Limb (tissue), 2 donors: ENCODE measurements around the gene CNTNAP2.

Source experiments
- DNase-seq, 2 donors: peaks; one replicate each; pipeline ENCODE4 v3.0.0-alpha.2; 2016; ENCODE audit errors: extremely low spot score in 2 of 2

CNTNAP2 gene

DNA sequence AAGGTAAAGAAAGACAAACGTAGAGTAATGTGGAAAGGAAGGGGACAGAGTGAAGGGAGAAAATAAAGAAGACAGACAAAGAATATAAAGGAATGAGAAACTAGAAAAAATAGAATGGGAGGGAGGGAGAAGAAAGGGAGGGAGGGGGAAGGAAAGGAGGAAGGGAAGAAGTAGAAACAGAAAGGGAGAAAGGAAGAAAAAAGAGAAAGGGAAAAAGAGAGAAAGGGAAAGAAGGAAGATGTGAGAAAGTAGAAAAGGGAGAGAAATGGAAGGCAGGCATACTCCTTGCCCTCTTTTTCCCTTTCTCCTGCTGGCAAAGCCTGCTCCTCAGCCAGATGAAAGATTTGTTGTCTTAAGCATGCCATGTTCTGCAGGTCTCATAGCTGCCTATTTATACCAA is 1336.2 kb downstream of the CNTNAP2 start:
- no peak for DNase-seq

DNA sequence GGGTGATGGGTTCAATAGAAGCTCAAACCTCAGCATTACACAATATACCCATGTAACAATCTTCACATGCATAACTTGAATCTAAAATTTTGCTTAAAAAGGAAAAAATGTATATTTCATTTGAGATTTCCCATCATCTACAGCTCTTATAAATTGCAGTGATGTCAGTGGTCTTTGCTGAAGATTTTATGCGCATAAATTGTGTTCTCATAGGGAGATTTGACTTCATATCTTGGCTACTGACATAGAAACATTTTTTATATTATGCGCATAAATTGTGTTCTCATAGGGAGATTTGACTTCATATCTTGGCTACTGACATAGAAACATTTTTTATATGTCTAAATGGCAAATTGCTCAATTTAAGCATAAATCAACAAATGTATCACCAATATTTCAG is 1348.6 kb downstream of the CNTNAP2 start:
- DNase-seq = no peak

DNA sequence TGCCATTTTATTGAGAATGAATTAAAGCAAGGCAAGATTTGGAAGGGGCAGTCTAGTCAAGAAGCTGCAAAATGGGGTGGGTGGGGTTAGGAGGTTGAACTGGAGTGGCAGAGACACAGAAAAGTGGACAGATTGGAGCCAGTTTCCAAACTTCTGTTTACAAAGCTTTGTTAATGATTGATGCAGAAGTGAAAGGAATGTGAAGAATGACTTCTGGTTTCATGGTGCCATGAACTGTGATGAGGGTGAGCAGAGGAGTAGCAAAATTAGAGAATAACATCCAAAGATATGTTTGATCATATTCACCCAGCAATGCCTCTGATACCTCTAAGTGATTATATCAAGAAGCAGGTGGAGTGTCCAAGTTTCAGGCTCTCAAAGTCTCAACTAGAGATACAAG is 1356.0 kb downstream of the CNTNAP2 start:
- no peak for DNase-seq

DNA sequence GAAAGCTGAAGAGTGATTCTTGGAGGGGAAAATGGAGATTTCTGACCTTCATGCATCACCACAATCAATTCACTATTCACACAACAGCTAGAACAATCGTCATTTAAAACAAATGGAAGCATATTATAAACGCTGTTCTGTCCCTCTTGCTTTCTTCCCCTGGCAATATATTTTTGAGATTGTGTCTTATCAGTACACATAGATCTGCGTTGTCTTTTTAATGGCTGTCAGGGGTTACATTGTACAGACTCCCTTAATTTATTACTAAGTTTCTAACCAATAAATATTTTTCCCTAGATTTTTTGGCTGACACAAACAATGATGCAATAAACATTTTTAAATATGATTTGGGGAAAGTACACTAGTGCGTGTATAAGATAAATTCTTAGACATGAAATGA is 1358.3 kb downstream of the CNTNAP2 start:
- DNase-seq = no peak

DNA sequence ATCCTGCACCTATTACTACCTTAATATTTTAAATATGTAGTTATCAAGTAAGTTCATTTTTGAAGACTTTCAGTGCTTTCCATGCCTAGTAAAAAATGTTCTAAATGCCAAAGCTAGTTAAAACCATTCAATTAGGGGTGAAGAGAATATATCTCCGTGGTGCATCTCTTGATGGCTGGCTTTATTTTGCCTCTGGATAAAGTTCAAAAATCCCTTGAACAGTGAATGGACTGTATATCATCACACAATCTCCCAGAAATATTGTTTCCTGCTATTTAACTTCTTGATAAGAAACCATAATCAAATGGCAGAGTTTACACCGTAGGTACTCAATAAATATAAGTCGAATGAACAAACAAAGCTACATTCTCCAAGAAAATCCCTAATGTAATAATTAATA is 1360.9 kb downstream of the CNTNAP2 start:
- no peak for DNase-seq

DNA sequence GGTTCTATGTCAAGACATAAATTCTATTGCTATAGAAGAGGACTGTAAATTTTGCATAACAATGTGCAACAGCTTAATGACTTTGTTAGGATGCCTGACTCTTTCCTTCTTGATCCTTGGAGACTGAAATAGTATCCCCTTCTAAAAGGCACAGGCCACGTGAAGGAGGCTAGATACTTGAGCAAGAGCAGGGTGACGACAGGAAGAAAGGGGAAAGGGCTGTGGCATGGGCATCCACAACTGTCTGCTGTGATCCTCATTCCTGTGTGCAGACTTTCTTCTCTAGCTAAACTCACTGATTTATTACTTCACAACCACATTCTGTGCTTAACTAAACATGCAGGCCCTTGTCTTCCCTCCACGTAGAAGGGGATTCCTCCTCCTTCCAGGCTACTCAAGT is 1362.2 kb downstream of the CNTNAP2 start:
- no peak for DNase-seq

DNA sequence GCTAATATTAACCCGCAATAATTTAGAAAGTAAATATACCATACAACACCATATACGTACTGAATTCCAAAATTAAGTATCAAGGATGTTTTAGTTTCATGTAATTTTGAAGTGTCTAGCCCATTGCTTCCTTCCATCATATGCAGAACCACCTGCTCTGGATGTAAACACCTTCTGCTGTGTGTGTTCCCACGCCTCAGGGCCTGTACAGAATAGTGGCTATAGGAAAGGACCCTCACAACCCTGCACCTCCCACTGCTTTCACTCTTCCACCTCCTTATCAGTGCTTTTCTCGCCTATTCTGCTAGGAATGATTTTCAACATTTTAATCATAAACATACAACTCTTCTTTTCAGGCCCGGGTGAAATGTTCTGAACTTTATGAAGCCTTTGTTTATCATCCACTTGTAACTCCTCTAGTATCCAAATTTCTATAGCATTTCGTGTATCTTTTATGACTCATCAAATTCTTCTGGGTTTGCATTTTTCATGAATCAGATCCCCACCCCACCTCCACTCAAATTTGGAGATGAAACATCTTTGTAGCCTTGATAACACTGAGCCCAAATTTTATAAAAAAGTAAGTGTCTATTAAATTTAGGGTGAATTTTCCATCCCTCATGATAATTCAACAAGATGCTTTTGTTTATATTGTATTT is 1367.2 kb downstream of the CNTNAP2 start:
- no peak for DNase-seq

DNA sequence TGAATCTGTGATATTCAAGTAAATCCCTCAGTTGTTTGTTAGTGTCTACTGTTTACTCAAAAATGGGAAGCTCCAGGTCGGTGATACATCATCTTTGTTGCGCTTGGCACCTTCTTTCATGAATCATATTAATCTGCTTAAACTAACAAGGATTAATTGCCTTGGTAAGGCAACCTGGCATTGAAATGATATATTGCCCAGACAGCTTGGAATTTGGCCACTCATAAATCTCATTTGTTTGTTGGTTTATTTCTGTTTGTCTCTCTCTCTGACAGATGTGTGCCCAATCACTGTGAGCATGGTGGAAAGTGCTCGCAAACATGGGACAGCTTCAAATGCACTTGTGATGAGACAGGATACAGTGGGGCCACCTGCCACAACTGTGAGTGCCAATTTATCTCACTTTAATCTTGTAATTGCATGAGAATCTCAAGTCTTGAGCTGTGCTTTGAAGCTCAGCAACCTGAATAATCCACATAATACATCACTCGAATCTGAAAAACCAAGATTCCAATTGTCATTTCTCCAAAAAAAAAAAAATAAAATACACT is 1369.1 kb downstream of the CNTNAP2 start:
- DNase-seq = no peak

DNA sequence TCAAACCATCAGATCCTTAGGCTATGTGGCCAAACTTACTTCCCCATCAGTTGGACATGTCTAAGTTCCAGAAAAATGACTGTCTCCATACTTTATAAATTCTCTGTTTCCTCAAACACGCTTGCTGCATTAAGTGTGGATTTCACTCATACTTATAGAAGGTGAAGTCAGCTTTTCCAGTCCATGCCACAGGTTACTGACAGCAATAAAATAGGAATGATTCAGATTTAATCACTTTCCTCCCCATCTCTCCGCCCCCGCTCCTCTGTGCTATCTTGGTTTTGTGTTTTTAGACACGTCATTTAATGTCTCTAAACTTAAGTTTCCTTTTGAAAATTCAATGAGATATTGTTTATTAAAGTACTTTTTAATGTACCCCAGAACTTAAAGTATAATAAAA is 1376.0 kb downstream of the CNTNAP2 start:
- DNase-seq = no peak

DNA sequence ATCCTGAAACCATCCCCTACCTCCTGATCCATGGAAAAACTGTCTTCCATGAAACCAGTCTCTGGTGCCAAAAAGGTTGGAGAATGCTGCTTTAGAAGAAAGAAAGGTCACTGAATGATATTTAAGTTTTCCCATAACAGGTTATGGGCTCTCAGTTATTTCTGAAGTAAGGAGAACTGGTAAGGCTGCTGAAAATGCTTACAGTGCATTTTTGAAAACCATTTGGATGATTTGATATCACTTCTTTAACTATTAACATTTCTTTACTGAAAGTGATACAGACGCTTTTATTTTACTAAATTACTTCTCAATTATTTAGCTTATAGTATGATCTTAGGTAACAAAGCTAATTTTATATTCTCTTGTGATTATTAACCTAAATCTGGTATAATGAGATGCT is 1379.6 kb downstream of the CNTNAP2 start:
- no peak for DNase-seq

DNA sequence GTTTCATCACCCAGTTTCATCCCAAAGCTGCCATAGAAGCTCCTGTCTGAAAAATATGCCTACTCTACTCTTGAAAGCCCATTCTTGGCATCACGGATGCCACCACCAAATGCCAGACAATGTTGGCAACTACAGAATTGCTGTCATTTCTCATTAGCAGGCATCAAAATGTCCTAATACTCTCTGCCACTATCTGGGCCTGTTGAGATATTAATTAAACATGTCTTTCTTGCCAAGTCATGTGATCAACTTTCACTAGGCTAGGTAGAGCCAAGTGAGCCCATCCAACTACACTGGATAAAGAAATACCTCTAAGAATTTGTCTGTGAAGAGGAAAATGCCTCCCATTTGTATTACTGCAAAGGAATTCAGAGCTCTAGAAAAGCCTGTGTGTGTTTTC is 1380.6 kb downstream of the CNTNAP2 start:
- DNase-seq = no peak

DNA sequence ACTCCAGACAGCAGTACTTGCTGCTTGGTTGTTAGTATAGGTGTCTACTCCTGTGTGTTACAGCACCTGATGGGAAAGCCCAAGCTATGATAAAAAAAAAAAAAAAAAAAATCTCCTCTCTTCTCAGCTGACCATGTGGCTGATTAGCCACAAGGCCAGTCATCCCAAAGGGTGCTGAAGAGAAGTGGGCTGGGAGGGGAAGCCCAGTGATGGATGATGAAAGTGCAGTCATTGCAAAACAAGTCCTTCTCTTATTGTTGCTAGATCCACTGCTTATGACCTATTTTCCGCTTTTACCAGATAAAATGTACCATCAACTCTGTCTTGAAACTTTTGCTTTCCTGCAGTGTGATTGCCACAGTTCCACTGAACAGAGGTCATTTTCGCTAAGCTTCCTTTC is 1381.5 kb downstream of the CNTNAP2 start:
- DNase-seq = no peak

DNA sequence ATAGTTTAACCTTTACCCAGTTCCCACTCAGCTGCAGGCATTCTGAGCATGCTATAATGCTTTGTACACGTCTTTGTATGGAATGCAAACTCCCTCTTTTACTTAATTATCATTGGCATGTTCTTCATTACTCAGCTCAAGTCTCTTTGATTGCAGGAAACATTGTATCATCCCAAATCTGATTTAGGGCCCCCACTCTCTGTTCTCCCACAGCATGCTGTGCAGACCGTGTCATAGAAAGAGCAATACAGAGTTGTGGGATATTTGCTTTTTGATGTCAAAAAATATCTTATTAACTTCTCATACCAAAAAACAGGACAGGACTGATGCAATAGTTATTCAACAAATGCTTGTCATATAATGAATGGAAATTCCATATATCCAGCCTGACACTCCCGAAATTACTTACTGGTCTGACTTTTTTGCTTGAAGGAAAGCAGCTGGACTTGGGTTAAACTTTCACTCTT is 1392.5 kb downstream of the CNTNAP2 start:
- DNase-seq = no peak

DNA sequence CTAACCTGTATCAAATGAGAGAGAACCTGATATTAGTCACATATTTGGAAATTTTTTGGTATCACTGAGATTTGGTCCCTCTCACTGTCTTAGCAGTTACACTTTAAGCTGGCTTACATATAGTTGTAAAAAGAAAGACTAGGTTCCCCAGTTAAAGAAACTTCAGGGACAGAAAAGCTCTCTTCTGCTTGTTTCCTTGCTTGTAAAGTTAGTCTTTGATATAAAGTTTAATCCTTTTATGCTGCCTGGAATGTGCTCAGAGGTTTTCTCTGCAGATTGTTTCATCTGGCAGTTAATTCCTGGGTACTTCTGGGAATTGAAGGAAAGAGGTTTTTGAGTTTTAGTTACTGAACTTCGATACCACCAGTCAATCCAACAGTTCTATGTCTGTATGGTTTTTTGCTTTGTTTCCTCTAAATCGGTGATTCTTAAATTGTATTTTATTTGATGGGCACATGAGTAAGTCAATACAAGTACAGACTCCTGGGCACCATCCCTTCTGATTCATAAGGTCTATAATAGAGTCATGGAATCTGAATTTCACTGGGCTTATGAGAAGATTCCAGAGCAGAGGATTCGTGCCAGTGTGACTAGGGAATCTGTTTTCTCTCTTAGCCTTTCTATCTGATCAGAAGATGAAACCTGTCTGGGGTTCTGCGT is 1393.1 kb downstream of the CNTNAP2 start:
- no peak for DNase-seq

DNA sequence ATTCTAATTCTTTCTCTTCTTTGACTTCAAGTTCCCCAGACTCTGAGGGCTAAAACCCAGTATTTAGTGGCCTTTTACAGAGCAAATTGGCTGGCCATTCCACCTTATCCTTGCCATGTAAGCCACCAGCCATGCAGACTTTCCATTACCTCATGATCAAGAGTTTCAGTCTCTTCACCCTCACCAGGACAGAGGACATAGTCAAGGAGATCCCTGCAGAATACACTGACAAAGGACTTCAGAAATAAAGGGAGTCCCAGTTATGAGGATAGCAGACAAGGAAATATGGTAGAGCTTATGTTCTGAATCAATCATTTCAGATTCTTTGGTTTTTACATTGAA is 1393.6 kb downstream of the CNTNAP2 start:
- no peak for DNase-seq

DNA sequence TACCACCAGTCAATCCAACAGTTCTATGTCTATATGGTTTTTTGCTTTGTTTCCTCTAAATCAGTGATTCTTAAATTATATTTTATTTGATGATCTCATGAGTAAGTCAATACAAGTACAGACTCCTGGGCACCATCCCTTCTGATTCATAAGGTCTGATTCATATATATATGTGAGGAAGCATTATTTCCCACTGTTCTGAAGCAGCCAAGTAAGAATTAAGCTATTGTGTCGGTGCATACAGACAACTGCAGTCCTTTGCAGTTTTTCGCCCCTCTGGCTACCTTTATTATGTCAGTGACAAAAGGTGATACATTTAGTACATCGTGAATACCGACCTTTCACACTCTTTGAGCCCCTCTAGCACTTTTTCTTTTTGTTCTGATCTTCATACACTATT is 1394.3 kb downstream of the CNTNAP2 start:
- DNase-seq = no peak

DNA sequence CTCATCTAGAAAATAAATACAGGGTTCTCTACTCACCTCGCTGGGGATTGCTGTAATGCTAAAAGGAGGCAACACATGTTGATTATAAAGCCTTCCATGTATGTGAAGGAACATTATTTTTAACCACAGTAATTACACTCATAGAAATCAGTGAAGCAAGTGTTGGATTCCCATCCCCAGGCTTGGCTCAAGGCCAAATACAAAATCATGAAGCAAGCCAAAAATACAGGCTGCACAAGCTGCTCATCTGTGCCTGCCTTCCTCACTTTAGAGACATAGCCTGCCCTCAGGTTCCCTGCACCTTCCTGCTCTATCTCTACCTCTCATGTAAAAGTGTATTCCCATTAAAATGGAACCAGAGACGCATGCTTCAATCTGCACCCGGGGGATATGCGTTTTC is 1396.8 kb downstream of the CNTNAP2 start:
- no peak for DNase-seq

DNA sequence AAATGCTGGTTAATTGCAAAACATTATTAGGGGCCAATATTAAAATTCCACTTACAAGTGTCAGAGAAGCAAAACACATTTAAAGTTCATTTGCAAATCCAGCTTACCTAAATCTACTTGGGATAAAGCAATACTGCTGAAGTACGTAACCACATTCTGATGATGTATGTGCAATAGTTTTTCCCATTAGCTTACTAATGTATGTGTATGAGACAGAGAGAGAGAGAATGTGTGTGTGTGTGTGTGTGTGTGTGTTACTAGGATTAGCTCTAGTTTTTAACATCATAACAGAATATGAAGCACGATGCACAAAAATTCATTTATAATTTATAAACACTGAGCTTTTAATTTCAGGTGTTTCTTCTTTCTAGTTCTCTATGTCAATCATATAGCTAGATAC is 1399.8 kb downstream of the CNTNAP2 start:
- no peak for DNase-seq

DNA sequence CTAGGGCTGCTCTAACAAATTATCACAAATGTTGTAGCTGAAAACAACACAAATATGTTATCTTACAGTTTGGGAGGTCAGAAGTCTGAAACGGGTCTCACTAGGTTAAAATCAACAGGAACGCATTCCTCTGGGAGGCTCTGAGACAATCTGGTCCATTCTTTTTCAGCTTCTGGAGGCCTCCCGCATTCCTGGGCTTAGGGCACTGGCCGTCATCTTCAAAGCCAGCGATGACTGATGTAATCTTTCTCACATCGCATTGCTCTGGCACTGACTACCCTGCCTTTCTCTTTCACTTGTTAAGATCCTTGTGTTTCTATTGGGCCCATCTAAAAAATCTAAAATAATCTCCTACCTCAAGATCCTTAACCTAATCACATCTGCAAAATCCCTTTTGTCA is 1402.5 kb downstream of the CNTNAP2 start:
- no peak for DNase-seq

DNA sequence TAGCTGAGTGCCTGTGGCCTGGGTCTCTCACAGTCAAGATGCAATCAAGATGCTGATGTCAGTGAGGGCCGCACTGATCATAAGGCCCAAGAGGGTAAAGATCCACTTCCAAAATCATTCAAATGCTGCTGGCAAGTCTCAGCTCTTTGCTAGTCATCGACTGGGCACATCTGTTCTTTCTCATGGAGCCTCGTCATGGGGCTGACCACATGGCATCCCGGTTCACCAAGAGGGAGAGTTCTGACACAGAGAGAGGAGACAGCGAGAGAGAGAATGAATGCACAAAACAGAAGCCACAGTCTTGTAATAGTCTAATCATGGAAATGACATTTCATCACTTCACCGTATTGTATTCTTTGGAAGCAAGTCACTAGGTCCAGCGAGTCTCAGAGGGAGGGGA is 1406.5 kb downstream of the CNTNAP2 start:
- DNase-seq = no peak

DNA sequence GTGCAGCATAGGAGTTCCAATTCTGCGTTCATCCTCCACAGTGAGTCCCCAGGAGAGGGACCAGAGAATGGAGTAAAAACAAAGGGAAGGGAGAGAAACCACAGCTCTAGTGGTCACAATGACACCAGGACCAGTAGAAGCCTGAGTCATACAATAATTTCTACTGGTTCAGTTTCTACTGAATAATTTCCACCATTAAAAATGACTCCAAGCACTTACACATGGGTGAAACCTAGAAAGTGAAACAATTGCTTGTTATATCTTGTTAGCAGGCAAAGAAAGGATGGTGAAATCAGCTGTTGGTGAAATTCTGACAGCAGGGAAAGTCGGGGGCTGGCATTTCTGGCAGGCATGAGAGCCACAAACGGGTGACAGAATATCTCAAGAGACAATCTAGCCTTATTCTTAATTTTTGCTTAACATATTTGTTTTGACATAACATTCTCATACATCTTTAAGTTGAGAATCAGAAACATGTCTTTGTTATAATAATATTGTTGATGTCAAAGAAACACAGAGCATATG is 1408.2 kb downstream of the CNTNAP2 start:
- no peak for DNase-seq

DNA sequence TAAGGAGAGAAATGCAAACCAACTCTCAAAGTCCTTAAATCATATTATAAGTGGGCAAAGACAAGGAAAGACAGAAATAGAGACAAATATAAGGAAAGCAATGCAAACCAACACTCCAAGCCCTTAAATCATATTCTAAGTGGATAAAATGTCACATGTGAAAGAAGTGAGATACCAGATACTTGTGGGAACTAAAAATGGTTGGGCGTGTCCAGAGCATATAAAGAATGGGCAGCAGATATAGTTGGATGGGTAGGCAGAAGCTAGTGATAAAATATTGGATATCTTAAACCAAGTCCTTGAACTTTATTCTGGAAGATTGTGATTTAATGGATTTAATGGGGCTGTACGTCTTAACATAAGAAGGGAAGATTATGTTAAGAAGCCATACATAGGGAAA is 1408.7 kb downstream of the CNTNAP2 start:
- no peak for DNase-seq

DNA sequence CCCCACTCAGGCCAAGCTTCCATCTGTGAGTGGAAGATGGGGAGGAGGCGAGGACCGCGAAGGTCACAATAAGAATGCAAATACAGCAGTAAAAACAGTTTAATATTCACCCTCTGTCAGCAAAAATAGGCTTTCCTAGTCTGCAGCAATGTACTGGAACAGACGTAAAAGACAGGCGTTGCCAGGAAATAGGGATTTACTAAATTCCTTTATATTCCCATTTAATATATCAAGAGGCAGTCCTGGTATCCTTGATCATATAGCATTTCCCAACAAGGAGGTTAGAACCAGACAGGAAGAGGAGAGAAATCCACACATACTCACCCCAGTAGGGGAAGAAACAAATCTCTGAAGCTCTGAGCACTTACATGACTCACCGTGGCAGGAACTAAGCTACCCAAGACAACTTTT is 1419.1 kb downstream of the CNTNAP2 start:
- DNase-seq = peak in 1 of 2 donors; percentile 34
